Measurements from ENCODE around the gene CCDC91. TPM values are rescaled to one million over a fixed set of nuclear protein-coding genes. Genes with fewer than 3 reads are reported as not detected.

CCDC91 gene
- total RNA-seq, 1 experiment from 2014 or later: 26.8 TPM

DNA sequence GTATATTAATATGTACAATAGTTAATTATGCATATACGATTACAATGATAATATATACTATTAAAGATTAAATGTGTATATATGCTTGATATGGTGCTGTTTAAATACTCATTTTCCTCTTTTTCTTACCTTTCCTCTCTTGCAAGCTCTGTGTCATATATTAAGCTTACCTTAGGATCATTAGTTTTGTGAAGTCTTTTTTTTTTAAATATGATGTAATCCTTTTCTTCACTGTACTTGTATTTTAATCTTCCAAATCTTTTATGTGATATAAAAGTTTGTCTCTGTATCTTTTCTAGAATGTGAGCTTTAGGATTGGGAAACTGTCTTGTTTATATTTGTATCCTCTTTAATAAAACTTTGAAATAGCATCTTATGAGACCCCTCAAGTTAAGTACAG lies 88.7 kb downstream of the CCDC91 start:
- intact Hi-C loops (cut with micrococcal nuclease; ENCODE audit: unreplicated experiment): no loop called here
- no peaks in the 10 kb centered on the region for H3K9me3 ChIP-seq (ENCODE audit: low read depth, low read length, poor library complexity, severe bottlenecking)
- no peaks in the 10 kb centered on the region for H3K36me3 ChIP-seq (ENCODE audit: insufficient read depth, low read length, poor library complexity, severe bottlenecking)
- H3K27me3 ChIP-seq (replicated peaks; ENCODE audit: insufficient read depth, low read depth, low read length, poor library complexity): no peaks in the 10 kb centered on the region
- H3K27ac ChIP-seq (ENCODE audit: low read depth, low read length, poor library complexity, severe bottlenecking): no peak overlapping the region
- no TSS peak for BruUV-seq (replicated peaks)
- H3K4me3 ChIP-seq (ENCODE audit: low read depth, low read length, poor library complexity, severe bottlenecking): no peak overlapping the region
- ChIA-PET POLR2A (ENCODE audit: low non-redundant PET) (no interaction called here), CTCF (no interaction called here)
- TF ChIP-seq, protein P1, sequence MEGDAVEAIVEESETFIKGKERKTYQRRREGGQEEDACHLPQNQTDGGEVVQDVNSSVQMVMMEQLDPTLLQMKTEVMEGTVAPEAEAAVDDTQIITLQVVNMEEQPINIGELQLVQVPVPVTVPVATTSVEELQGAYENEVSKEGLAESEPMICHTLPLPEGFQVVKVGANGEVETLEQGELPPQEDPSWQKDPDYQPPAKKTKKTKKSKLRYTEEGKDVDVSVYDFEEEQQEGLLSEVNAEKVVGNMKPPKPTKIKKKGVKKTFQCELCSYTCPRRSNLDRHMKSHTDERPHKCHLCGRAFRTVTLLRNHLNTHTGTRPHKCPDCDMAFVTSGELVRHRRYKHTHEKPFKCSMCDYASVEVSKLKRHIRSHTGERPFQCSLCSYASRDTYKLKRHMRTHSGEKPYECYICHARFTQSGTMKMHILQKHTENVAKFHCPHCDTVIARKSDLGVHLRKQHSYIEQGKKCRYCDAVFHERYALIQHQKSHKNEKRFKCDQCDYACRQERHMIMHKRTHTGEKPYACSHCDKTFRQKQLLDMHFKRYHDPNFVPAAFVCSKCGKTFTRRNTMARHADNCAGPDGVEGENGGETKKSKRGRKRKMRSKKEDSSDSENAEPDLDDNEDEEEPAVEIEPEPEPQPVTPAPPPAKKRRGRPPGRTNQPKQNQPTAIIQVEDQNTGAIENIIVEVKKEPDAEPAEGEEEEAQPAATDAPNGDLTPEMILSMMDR (conservative IDR thresholded peaks at IDR 0.05; ENCODE audit: low read depth, low read length): no peak
- TF ChIP-seq EZH2 (IDR thresholded peaks at IDR 0.05; ENCODE audit: borderline replicate concordance, low read depth, low read length, poor library complexity, severe bottlenecking): no peak
- no peaks in the 10 kb centered on the region for H3K4me1 ChIP-seq (ENCODE audit: insufficient read depth, low read length, poor library complexity, severe bottlenecking)
- no peak for DNase-seq (ENCODE audit: low spot score)

DNA sequence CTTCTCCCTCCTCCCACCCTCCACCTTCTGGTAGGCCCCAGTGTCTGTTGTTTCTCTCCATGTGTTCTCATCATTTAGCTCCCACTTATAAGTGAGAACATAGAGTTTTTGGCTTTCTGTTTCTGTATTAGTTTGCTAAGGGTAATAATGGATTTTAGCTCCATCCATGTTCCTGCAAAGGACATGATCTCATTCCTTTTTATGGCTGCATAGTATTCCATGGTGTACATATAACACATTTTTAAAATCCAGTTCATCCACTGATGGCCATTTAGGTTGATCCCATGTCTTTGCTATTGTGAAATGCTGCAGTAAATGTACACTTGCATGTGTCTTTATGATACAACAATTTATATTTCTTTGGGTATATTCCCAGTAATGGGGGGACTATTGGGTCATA lies 96.1 kb downstream of the CCDC91 start:
- H3K27ac ChIP-seq (ENCODE audit: low read depth, low read length, poor library complexity, severe bottlenecking): no peak overlapping the region
- ChIA-PET POLR2A (ENCODE audit: low non-redundant PET) (interaction anchor here (0.6 kb wide), 1 partner anchor 342 kb away, joined by 4 read pairs; no protein-coding TSS in a partner anchor), CTCF (no interaction called here)
- H3K36me3 ChIP-seq (ENCODE audit: insufficient read depth, low read length, poor library complexity, severe bottlenecking): no peaks in the 10 kb centered on the region
- H3K4me1 ChIP-seq (ENCODE audit: insufficient read depth, low read length, poor library complexity, severe bottlenecking): no peaks in the 10 kb centered on the region
- no TSS peak for BruUV-seq (replicated peaks)
- H3K4me3 ChIP-seq (ENCODE audit: low read depth, low read length, poor library complexity, severe bottlenecking): no peak overlapping the region
- H3K27me3 ChIP-seq (replicated peaks; ENCODE audit: insufficient read depth, low read depth, low read length, poor library complexity): no peaks in the 10 kb centered on the region
- DNase-seq (ENCODE audit: low spot score): no peak
- intact Hi-C loops (cut with micrococcal nuclease; ENCODE audit: unreplicated experiment): no loop called here
- TF ChIP-seq, protein P1 (conservative IDR thresholded peaks at IDR 0.05; ENCODE audit: low read depth, low read length): no peak
- no peak for TF ChIP-seq EZH2 (IDR thresholded peaks at IDR 0.05; ENCODE audit: borderline replicate concordance, low read depth, low read length, poor library complexity, severe bottlenecking)
- H3K9me3 ChIP-seq (ENCODE audit: low read depth, low read length, poor library complexity, severe bottlenecking): peaks cover 4% of the 10 kb centered on the region

DNA sequence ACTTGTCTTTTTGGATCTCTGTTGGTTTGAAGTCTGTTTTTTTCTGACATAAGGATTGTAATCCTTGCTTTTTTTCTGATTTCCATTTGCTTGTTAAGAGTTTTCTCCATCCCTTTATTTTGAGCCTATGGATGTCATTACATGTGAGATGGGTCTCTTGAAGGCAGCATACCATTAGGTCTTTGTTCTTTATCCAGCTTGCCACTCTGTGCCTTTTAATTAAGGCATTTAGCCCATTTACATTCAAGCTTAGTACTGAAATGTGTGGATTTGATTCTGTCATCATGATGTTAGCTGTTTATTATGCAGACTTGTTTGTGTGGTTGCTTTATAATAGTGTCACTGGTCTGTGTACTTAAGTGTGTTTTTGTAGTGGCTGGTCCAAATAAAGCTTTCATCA lies 100.0 kb downstream of the CCDC91 start:
- Histone ChIP-seq H3K36me3 (ENCODE audit: insufficient read depth, low read length, poor library complexity, severe bottlenecking) (no peaks in the 10 kb centered on the region), H3K4me1 (ENCODE audit: insufficient read depth, low read length, poor library complexity, severe bottlenecking) (no peaks in the 10 kb centered on the region), H3K4me3 (ENCODE audit: low read depth, low read length, poor library complexity, severe bottlenecking) (no peak overlapping the region), H3K27ac (ENCODE audit: low read depth, low read length, poor library complexity, severe bottlenecking) (no peak overlapping the region), H3K27me3 (replicated peaks; ENCODE audit: insufficient read depth, low read depth, low read length, poor library complexity) (no peaks in the 10 kb centered on the region), H3K9me3 (ENCODE audit: low read depth, low read length, poor library complexity, severe bottlenecking) (peaks cover 4% of the 10 kb centered on the region)
- BruUV-seq (replicated peaks): no TSS peak
- no peak for DNase-seq (ENCODE audit: low spot score)
- TF ChIP-seq, protein P1 (conservative IDR thresholded peaks at IDR 0.05; ENCODE audit: low read depth, low read length): no peak
- TF ChIP-seq EZH2 (IDR thresholded peaks at IDR 0.05; ENCODE audit: borderline replicate concordance, low read depth, low read length, poor library complexity, severe bottlenecking): no peak
- CTCF ChIA-PET: no interaction called here
- intact Hi-C loops (cut with micrococcal nuclease; ENCODE audit: unreplicated experiment): no loop called here
- POLR2A ChIA-PET (ENCODE audit: low non-redundant PET): no interaction called here

All from A673 (cell line).